ENCODE measurements around the gene APBB2. TPM values are rescaled to one million over a fixed set of nuclear protein-coding genes. Genes with fewer than 3 reads are reported as not detected.

The APBB2 gene
- total and polyA plus RNA-seq, 2 of the 8 experiments (the other 6 are each of a cell fraction or from before 2014, with no cell fraction given): 58.7 to 59.4 TPM

- H2BK5ac ChIP-seq (ENCODE audit: low read depth, low read length): no peak overlapping the region; the same call in 1 of the 2 replicates
- no peak overlapping the region for H3K18ac ChIP-seq (ENCODE audit: extremely low read depth, low read length)
- H3K4me3 ChIP-seq (ENCODE audit: extremely low read depth in 1 of 4, insufficient read depth in 2 of 4, low read depth in 3 of 4, low read length in 4 of 4): no peak overlapping the region
- no peak overlapping the region for H2BK120ac ChIP-seq (replicated peaks; ENCODE audit: low read depth, low read length)
- H3K14ac ChIP-seq (ENCODE audit: insufficient read length): no peak overlapping the region
- no peak overlapping the region for H2BK15ac ChIP-seq (ENCODE audit: low read length)
- no peak for DNase-seq (ENCODE audit: low read depth in 1 of 2, low spot score in 2 of 2)
- no peak overlapping the region for H4K8ac ChIP-seq (ENCODE audit: extremely low read depth, insufficient read depth, low read length)
- POLR2A ChIA-PET (ENCODE audit: partially characterized antibody): interaction anchor here (0.9 to 1.2 kb wide), 2 partner anchors 48 to 159 kb away, joined by 3 to 6 read pairs; partner anchors contain the start of gene UCHL1
- H3K4me2 ChIP-seq (ENCODE audit: insufficient read depth in 1 of 2, low read depth in 2 of 2, low read length in 2 of 2): no peak overlapping the region
- H3K23ac ChIP-seq (ENCODE audit: insufficient read length): no peak overlapping the region
- H4K5ac ChIP-seq (ENCODE audit: insufficient read length, low read depth, low read length): no peak overlapping the region
- H3K56ac ChIP-seq (replicated peaks; ENCODE audit: insufficient read length, low read depth, low read length): no peak overlapping the region
- H3K9me3 ChIP-seq (ENCODE audit: insufficient read depth in 2 of 2, low read depth in 1 of 2, low read length in 1 of 2): no peaks in the 10 kb centered on the region
- H2AK5ac ChIP-seq (ENCODE audit: low read depth, low read length): no peak overlapping the region
- no peak overlapping the region for H2AFZ ChIP-seq (ENCODE audit: low read length)
- no peak overlapping the region for H2BK20ac ChIP-seq (ENCODE audit: low read length)
- no peaks in the 10 kb centered on the region for H4K20me1 ChIP-seq (replicated peaks in 1 of 2; ENCODE audit: control insufficient read depth in 1 of 2, insufficient read depth in 2 of 2, low read length in 2 of 2)
- H3K27ac ChIP-seq (ENCODE audit: low read depth, low read length): no peak overlapping the region
- H3K23me2 ChIP-seq (ENCODE audit: low read depth, low read length): no peaks in the 10 kb centered on the region
- no peaks in the 10 kb centered on the region for H3K36me3 ChIP-seq (ENCODE audit: control insufficient read depth in 2 of 4, insufficient read depth in 4 of 4, low read length in 3 of 4)
- H3K79me1 ChIP-seq (ENCODE audit: low read depth, low read length): no peaks in the 10 kb centered on the region
- no peak for FAIRE-seq
- no peak overlapping the region for H2BK12ac ChIP-seq (ENCODE audit: low read depth, low read length)
- 86% methylated on average over 5 of the region's 5 CpGs; no CpG with 5 or more reads in 1 of the 2 experiments for WGBS, 2 experiments (ENCODE audit: extremely low coverage in 1 of 2, insufficient coverage in 1 of 2, insufficient read length in 1 of 2, insufficient replicate concordance in 2 of 2, low coverage in 1 of 2, low lambda C conversion rate in 2 of 2, missing lambda C conversion rate in 1 of 2)
- no peak overlapping the region for H3K4ac ChIP-seq (replicated peaks; ENCODE audit: insufficient read length, low read depth, low read length)
- peaks cover 0 to 3% (median 0%) of the 10 kb centered on the region in 4 experiments; a peak in 1 of 7 replicates for H3K4me1 ChIP-seq (replicated peaks in 1 of 4; ENCODE audit: control insufficient read depth in 3 of 4, insufficient read depth in 4 of 4, low read length in 3 of 4)
- H3K27me3 ChIP-seq (replicated peaks in 1 of 4; ENCODE audit: control insufficient read depth in 3 of 4, extremely low read depth in 1 of 4, insufficient read depth in 3 of 4, low read length in 3 of 4): no peaks in the 10 kb centered on the region; a peak in 1 of 7 replicates
- TF ChIP-seq TEAD4 (IDR thresholded peaks at IDR 0.05; ENCODE audit: low read depth, low read length) (no peak), USF2 (IDR thresholded peaks at IDR 0.05; ENCODE audit: low read length) (peak; percentile 22; the same call in 1 of the 2 replicates), RAD21 (IDR thresholded peaks at IDR 0.05 in 1 of 2, conservative IDR thresholded peaks at IDR 0.05 in 1 of 2; ENCODE audit: low read depth in 2 of 2, low read length in 2 of 2) (no peak), KDM4A (IDR thresholded peaks at IDR 0.05; ENCODE audit: low read depth, low read length, severe bottlenecking) (no peak)
- CTCF ChIA-PET (ENCODE audit: partially characterized antibody): interaction anchor here (0.8 to 2.1 kb wide), 3 partner anchors 26 to 122 kb away, joined by 3 to 6 read pairs (median 3); no protein-coding TSS in a partner anchor
- H3K9ac ChIP-seq (replicated peaks in 1 of 4; ENCODE audit: extremely low read depth in 1 of 4, low read depth in 3 of 4, low read length in 3 of 4): no peak overlapping the region
- H4K91ac ChIP-seq (replicated peaks; ENCODE audit: insufficient read length, low read length): no peak overlapping the region
- no peaks in the 10 kb centered on the region for H3K79me2 ChIP-seq (ENCODE audit: control insufficient read depth in 1 of 2, insufficient read depth in 2 of 2, low read length in 2 of 2)
These were observed 116.0 kb downstream of the APBB2 start for GRCh38 chr4:41098093-41099048.

All from H1 (cell line).